ENCODE measurements around the gene HPSE2.
"Not testable (repeated sequence)": the region's sequence is repeated elsewhere in the genome, so short reads cannot be mapped to it uniquely, and the experiment has no call there.

Gene HPSE2

GRCh38 chr10:98536551-98536950, 699.1 kb downstream of the HPSE2 start:
- no peak for DNase-seq

GRCh38 chr10:98533746-98534445, 701.8 kb downstream of the HPSE2 start:
- no peak for DNase-seq

DNA sequence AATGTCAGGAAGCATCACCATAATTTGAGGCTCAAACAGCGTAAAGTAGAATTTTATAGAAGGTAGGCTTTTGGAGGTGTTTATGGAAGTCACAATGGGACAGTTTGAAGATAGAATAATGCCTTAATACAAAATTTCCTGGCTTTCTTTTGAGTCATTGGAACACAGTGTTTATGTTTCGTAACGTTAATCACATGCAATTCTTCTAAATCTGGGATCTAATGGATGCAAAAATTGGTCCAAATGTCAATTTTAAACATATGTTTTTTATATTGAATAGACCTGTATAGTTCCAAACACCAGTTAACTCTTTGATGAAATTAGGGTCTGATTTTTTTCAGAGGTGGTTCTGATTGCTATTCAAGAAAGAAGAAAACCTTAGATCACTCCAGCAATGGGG, 702.4 kb downstream of the HPSE2 start:
- no peak for DNase-seq

DNA sequence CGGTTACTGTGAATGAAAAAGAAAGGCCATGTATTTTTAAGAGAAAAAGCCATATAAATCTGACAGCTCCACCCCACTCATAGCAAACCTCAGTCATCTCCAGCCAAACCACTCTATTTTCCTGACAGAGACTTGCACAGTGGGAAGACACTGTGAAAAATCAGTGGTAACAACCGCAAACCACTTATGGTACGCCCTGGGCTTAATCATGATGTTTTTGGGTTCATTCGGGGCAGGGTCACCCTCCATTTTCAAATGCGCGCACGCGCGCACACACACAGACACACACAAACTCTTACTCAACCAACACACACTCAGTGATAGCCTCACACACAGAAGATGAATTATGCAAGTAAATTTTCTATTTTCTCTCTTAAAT, 706.9 kb downstream of the HPSE2 start:
- no peak for DNase-seq

DNA sequence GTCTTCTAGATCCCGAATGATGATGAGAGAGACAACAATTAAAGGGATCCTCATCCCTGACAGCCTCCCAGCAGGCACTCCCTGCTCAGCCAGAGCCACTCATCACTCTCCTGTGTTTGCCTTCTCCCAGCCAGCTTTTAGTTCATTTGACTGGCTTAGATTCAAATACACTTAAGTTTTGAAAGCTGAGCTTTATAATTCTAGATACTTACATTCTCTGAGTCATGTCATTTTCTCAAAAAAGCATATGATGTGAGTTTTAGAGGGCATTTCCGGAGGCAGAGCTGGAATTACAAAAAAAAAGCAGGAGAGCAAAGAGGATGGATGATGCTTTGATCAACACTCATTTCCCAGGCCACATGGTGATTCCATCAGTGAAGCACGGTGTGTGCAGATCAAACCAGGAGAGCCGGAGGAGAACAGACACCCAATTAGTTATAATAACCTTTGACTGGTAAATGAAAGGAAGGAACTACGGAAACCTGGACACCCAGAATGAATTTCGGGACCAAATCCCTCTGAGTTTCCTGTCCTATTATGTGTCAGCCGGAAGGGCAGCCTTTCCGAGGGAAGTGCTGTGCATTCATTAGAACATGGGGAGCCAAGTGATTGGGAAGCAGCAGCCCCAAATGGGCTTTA, 707.4 kb downstream of the HPSE2 start:
- no peak for DNase-seq

- DNase-seq = no peak
Observed at GRCh38 chr10:98525969-98526368, 709.7 kb downstream of the HPSE2 start.

DNA sequence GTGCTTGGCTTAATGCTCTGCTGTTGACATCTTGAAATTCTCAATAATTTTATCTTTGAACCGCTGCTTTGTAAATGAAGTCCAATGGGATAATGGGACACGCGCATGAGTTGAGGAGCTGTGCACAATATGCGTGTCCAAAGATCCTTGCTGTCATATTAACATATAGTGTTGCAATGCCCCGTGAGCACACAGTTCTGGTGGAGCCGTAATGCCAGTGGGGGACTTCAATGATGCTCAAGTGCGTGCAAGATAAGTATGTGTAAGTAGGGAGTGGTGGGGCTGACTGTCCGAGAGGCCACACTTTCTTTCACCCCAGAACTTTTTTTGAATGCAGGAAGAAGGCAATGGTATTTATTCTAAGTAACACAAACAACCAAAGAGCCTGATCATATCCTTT, 711.5 kb downstream of the HPSE2 start:
- no peak for DNase-seq

- DNase-seq = no peak
Observed at GRCh38 chr10:98519841-98520240, 715.8 kb downstream of the HPSE2 start.

- DNase-seq = no peak
Observed at GRCh38 chr10:98517672-98518071, 718.0 kb downstream of the HPSE2 start.

GRCh38 chr10:98516352-98516751, 719.3 kb downstream of the HPSE2 start:
- DNase-seq = no peak

GRCh38 chr10:98513704-98514103, 721.9 kb downstream of the HPSE2 start:
- no peak for DNase-seq

DNA sequence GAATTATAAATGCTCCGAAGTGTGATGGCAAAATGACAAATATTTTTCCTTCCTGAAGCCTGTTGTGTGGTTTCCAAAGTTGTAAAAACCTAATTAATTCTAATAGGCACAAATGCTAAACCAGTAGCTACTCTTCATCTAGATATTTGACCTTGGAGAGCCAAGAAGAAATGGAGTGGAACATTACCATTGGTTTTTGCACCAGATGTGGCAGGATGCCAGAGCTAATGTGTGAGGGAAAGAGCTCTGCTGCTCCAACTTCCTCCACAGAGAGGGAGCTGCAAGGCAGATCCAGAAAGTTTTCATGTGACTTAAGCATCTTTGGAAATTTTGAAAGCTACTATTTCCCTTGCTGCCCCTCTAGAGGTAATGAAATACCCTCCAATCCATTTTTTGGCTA, 723.8 kb downstream of the HPSE2 start:
- DNase-seq = no peak

DNA sequence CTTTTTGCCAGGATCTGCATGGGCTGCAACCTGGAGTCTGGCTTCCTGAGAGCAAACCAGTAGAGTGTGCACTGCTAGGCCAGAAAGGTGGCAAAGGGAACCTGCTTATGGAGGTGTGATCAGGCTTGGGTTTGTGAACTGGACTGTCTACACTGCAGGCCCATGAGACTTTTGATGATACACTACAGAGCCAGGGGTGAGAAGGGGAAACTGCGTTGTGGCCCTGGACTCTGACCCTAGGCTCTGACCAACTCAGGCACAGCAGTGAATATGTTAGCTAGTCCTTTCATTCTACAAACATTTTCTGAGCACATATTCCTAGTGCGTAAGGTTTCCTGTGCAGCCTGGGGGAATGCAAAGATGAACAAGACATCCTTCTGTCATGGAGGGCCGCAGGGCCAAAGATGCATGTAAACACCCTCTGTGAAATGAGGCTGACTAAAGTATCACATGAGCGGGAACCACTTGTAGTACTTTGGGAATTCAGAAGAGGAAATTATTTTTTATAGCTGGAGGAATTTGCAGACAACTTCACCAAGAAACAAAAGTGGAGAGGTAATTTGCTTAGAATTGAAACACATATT, 725.1 kb downstream of the HPSE2 start:
- no peak for DNase-seq

DNA sequence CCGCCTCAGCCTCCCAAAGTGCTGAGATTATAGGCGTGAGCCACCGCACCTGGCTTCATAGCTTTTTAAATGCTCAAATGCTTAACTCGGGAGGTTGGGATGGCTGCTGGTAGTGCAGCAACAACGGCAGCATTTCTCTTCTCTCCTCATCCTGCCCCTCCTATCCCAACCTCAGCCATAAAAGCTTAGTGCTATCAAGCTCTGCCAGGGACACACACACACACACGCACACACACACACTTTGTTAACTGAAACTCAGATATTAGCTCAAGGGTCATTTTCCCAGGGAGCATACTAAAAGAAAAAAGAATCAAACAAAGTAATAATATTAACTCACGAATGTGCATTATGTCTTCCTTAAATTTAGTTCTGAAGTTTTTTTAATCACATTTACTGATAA, 725.9 kb downstream of the HPSE2 start:
- no peak for DNase-seq

- not testable (repeated sequence) for DNase-seq
Observed at GRCh38 chr10:98502535-98502934, 733.1 kb downstream of the HPSE2 start.

- no peak for DNase-seq
Observed at GRCh38 chr10:98492763-98493162, 742.9 kb downstream of the HPSE2 start.

DNA sequence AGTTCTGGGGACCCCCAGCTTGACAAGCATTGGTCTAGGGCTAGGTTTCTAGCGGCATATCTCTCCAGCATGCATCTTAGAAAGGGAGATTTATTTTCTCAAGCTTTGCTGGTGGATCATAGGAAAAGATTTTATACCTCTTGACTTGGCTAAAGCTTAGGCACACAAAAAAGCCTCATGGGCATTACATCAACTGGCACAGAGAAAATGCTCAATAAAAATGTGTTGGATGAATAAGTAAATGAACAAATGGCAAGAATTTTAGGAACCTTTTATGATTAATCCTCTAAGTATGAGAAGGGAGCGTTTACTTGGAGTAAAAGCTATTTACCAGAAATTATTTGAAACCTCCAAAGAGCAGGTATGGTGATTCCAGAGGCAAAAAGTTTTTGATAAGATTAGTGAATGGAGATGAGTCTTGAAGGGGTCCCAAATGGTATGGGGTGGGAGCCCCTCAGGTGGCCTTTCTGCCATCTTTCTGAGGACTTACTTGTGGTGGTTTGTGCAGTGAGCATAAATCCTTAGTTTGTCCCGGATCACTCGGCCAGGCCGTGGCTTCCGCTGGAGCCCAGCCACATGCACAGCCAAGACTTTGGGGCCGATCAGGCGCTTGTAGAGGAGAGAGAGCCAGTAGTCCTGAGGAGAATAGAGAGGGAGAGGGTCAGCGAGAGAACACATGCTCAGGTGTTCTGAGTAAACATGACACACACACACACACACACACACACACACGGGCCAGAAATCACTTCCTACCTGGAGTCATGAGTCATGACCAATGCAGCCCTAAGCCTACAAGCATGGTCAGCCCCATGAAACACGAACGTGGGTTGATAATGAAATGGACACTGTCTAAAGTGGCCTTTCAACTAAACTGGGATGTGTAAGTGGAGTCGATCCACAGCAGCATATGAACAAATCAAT, 745.8 kb downstream of the HPSE2 start:
- DNase-seq = no peak

DNA sequence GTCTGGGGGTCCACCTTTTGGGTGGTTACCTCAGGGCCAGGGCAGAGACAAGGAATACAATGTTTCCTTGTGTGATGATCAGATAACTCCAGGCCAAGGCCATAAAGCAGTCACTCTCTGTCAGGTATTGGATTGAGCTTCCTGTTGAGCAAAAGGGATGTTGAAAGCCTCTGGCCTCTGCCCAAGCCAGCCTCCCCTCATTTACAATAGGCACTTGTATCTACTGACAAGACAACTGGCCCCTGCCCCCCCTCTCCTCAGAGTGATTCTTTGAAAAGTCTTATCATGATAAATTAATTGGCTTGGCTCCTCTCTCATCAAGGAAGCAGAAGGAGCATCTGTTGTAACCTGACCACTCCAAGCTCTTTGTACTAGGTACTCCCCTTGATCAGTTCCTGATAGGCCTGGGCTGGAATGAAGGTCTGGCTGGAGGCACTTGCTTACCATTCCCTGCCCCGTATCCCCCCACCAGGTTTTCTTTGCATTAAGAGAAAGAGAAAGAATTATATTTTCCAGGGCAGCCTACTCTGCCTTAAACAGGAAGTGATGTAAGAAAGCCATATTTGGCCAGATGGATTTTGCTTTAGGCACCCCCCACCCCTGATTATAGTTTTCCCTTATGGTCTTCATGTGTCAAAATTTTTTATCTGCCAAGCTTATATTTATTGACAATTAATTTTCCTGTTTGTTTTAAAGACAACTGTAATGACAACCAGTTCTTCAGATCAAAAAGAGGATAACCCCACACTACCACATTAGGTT, 746.8 kb downstream of the HPSE2 start:
- DNase-seq = no peak

DNA sequence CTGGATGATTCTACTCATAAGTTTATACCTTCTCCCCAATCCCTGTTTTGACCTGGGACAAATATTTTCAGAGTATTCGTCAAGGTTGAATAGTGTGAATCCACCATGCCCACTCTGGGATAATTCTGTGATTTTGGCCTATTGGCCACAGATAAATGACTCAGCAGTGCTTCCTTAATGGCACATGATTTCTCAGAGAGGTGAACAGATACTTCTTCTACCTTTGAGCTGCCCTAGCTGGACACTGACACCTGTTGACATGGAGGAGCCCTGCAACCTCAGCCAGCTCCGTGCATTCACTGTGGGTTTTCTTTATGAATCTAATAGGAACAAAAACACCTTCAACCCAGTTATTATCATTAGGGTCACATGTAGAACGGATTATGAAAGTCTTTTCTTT, 748.0 kb downstream of the HPSE2 start:
- no peak for DNase-seq

GRCh38 chr10:98486421-98486820, 749.2 kb downstream of the HPSE2 start:
- DNase-seq = no peak

DNA sequence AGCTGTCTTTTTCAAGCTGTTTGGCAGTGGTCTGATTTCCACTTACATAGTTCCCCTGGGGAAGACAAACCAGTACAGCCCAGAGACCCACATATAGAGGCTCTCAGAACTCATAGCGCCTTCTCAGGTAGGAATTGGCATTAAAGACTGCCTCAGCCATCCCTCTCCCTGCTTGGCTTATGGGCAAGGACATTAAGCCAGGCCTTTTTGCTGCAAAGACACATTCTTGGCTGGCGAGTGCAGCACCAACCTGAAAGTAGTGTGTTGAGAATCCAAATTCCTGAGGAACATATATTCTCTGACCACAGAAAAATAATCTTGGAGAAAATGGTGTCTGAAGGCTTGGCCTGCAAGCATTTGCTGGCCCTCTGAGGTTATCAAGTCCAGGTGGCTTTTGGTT, 749.7 kb downstream of the HPSE2 start:
- DNase-seq = no peak

DNA sequence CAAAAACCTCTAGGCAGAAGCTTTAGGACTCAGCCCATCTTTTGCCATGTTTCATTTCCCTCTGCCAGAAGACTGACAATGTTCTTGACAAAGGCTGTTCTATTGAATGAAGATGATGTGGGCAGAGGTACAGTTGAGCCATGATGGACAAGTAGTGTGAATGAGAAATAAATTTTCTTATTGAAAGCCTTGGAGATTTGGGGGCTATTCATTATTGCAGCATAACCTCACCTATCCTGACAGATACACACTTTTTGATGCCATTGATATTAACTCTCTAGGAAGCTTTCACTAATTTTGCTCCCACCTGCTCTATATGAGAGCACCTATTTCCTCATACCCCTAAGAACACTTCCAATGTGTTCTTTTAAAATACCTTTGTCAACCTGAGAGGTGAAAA, 752.0 kb downstream of the HPSE2 start:
- no peak for DNase-seq

DNA sequence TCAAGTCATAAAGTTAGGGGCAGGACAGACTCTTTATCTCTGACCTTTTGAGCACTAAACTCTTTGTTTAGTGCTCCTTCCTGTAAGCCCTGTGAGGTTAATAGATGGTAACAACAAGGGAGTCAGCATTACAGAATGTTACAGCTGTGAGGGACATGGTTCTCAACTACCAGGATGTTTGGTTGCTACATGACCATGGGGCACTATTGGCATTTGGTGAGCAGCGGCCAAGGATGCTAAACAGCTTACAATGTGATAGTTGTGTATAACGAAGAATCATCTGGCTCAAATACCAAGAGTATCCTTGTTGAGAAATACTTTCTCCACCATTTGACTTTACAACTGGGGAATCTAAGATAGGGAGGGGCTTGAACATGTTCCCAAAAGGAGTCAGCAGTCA, 753.6 kb downstream of the HPSE2 start:
- no peak for DNase-seq
